Stimulated activated CD4-positive, alpha-beta T cell treated with anti-CD3 and anti-CD28 coated beads, Interleukin-4, amount 100 ng/mL, for 24 hours (primary cell): Measurements from ENCODE around the gene ZNF750.

Source experiments
- DNase-seq: peaks from one replicate; pipeline ENCODE4 v3.0.0-alpha.2; 2020

Gene ZNF750

GRCh38 chr17:82839617-82840292 is at the start of gene ZNF750:
Gene ZNF750 (minus strand): TSS chr17:82840022. CDS start chr17:82832454, 7,568 bp downstream.
- no peak for DNase-seq

- DNase-seq = no peak
These were observed 49.0 kb upstream of the ZNF750 start for GRCh38 chr17:82888583-82889495.

GRCh38 chr17:82887255-82888164 is 47.7 kb upstream of the ZNF750 start:
- DNase-seq = no peak

GRCh38 chr17:82884970-82885353 is 45.1 kb upstream of the ZNF750 start:
- no peak for DNase-seq

GRCh38 chr17:82884341-82884969 is 44.6 kb upstream of the ZNF750 start:
- DNase-seq = no peak

GRCh38 chr17:82883419-82884031 is 43.7 kb upstream of the ZNF750 start:
- no peak for DNase-seq

- peak; percentile 71 for DNase-seq
These were observed 43.0 kb upstream of the ZNF750 start for GRCh38 chr17:82882715-82883418.

GRCh38 chr17:82881900-82882714 is 42.3 kb upstream of the ZNF750 start:
- no peak for DNase-seq

GRCh38 chr17:82881324-82881823 is 41.6 kb upstream of the ZNF750 start:
- no peak for DNase-seq

GRCh38 chr17:82880620-82881323 is 41.0 kb upstream of the ZNF750 start:
- no peak for DNase-seq

- DNase-seq = no peak
These were observed 39.4 kb upstream of the ZNF750 start for GRCh38 chr17:82879241-82879640.

GRCh38 chr17:82878527-82878926 is 38.7 kb upstream of the ZNF750 start:
- DNase-seq = no peak

GRCh38 chr17:82876602-82877379 is 37.0 kb upstream of the ZNF750 start:
- DNase-seq = no peak

- DNase-seq = no peak
These were observed 36.3 kb upstream of the ZNF750 start for GRCh38 chr17:82876149-82876548.

GRCh38 chr17:82875407-82875856 is 35.6 kb upstream of the ZNF750 start:
- no peak for DNase-seq

GRCh38 chr17:82874011-82874835 is 34.4 kb upstream of the ZNF750 start:
- no peak for DNase-seq

GRCh38 chr17:82873521-82873920 is 33.7 kb upstream of the ZNF750 start:
- no peak for DNase-seq
